IPS-15b (cell line): ENCODE data around the gene DHX16.
"Not testable (repeated sequence)": the region's sequence is repeated elsewhere in the genome, so short reads cannot be mapped to it uniquely, and the experiment has no call there.

ENCODE experiments used
- H3K27me3 ChIP-seq: one replicate; pipeline ENCODE4 v1.6.1; 2013; ENCODE audit warnings: low read length; ENCODE audit not compliant: control insufficient read depth, insufficient read depth
- H3K36me3 ChIP-seq: one replicate; pipeline ENCODE4 v1.6.1; 2013; ENCODE audit warnings: low read length; ENCODE audit not compliant: control insufficient read depth, insufficient read depth
- H3K4me1 ChIP-seq: one replicate; pipeline ENCODE4 v1.6.1; 2013; ENCODE audit warnings: mild to moderate bottlenecking, low read length; ENCODE audit not compliant: control insufficient read depth, insufficient read depth
- H3K4me3 ChIP-seq: one replicate; pipeline ENCODE4 v1.5.1; 2013; ENCODE audit warnings: low read depth, low read length
- H3K9ac ChIP-seq: one replicate; pipeline ENCODE4 v1.6.1; 2013; ENCODE audit warnings: low read depth, mild to moderate bottlenecking, low read length
- H3K9me3 ChIP-seq: one replicate; pipeline ENCODE4 v1.6.1; 2013; ENCODE audit warnings: mild to moderate bottlenecking, low read length; ENCODE audit not compliant: control insufficient read depth, insufficient read depth

DHX16 gene

DNA sequence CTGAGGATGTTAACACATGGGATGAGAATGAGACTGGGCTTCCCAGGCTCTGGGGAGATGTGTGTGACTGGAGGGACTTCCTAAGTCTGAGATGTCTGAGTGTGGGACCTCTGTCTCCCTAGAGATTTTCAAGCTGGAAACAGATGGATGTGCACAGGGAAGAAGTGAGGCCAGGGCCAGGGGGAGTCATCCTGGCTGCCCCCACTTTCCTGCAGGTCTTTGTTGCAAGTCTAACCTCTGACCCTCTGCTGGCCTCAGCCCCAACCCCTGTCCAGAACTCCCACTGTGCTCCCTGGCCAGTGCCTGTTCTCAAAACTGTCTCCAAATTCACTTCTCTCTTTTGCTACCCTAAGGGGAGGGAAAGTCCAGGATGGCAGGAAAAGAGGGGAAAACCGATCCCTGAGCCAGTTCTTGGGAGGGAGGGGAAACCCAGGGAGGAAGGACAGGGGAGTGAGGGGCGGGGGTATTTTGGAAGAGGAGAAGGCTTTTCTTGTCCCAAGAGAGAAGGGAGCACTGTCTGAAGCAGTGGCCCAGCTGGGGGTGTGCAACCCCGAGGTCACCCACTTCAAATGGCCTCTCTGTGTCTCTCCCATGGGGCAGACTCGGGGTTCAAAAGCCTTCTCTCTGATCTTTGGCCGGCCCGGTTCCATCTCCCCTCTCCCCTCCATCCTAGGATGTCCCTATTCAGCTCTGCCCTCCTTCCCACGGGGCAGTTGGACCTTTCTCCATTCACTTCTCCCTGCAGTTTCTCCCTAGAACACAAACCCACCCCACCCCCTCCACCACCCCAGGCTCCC lies 10.6 kb upstream of the DHX16 start:
- H3K9me3 ChIP-seq: no peaks in the 10 kb centered on the region
- peak overlapping the region; percentile 48 for H3K4me3 ChIP-seq
- H3K9ac ChIP-seq: peak overlapping the region; percentile 60
- H3K4me1 ChIP-seq: peaks cover 37% of the 10 kb centered on the region
- H3K27me3 ChIP-seq: no peaks in the 10 kb centered on the region
- H3K36me3 ChIP-seq: peaks cover 4% of the 10 kb centered on the region

DNA sequence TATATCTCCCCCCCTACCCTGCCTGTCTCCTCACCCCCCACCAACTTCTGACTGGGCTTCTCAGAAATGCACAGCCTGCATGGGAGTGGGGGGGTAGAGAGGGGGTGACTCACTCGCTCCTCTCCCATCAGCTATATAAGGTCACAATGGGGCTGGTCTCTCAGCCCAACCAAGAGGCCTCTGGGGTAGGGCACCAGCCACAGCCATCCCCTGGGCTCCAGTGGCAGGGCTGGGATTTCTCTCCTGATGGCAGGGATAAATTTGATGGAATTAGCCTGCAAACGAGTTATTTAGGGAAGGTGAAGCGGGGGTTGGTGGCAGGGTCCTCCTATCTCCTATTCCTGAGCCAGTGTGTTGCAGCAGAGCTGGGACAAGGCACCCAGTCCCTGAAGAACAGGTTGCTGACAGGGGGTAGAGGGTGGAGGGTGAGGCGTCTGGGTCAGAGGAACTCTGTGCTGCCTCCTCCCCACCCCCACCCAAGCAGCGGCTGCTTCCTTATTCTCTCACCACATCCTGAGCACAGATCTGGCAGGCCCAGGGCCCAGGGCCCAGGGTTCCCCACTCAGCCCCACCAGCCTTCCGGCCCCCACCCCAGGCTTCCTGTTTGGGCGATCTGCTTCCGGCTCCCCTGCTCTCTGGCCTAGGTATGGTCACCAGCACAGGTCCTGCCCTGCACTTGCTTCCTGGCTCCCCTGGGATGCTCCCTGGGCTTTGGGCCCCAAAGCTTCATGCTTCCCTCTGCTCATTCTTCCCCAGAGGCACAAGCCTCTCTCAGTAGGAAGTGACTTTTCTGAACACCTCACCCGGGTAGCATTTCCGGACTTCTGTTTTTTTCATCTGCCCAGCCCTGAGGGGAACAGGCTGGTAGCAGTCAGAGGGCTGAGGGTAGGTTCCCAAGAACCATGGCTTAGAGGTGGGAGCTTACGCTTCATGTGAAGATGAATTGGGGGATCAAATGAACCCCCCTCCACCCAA lies 9.6 kb upstream of the DHX16 start:
- Histone ChIP-seq H3K4me3 (peak overlapping the region; percentile 48), H3K9ac (peak overlapping the region; percentile 60), H3K4me1 (peaks cover 33% of the 10 kb centered on the region), H3K36me3 (peaks cover 4% of the 10 kb centered on the region), H3K27me3 (no peaks in the 10 kb centered on the region), H3K9me3 (no peaks in the 10 kb centered on the region)

DNA sequence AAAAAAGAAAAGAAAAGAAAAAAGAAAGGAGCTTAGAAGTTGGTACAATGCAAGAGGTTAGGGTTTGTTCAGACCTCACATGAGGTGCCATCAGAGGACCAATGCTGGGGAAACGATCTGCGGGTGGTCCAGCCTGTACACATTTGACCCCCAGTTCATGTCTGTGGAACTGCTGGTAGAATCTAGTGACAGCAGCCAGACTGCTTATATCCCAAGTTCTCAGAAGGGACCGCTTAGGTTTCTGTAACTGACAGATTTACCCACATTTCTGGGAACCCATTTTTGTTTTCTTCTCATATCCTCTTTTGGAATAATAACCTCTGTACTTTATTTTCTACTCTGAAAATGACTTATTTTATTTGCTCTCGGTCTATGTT lies 8.9 kb upstream of the DHX16 start:
- H3K9me3 ChIP-seq: no peaks in the 10 kb centered on the region
- H3K36me3 ChIP-seq: peaks cover 9% of the 10 kb centered on the region
- peaks cover 33% of the 10 kb centered on the region for H3K4me1 ChIP-seq
- H3K27me3 ChIP-seq: no peaks in the 10 kb centered on the region
- H3K4me3 ChIP-seq: peak overlapping the region; percentile 48
- no peak overlapping the region for H3K9ac ChIP-seq

DNA sequence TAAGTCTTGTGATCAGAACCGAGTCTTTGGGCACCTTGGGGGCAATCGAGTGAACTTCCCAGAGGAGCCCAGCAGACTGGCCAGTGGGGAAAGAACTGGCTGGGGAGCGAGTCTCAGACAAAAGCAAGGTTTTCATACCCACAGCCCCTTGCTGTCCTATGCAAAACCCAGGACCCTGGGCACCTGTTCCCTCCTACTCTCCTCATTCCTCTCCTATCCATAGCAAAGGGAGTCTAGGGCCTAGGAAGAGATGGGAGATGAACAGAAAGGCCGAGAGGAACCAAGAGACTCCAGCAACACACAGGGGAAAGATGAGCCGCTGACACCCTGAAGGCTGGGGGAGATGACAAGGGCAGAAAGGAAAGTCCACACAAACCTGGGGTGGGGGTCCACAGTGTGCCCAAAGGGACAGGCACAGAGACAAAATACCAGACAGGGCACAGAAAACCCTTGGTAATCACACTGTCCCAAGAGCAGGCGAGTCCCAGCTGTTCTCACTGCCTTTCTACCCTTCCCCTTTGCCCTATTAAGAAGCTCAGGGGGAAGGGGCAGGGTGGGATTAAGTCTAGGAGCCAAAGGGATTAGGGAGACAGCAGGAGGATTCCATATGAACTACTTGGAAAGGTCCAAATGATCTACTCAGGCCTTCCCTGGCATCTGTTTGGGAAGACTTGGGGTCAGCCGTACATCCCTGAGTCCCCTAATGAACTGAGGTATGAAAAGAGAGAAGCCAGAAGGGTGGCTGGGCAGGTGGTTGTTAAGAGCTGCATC lies 7.1 kb upstream of the DHX16 start:
- Histone ChIP-seq H3K27me3 (no peaks in the 10 kb centered on the region), H3K36me3 (peaks cover 11% of the 10 kb centered on the region), H3K9me3 (no peaks in the 10 kb centered on the region), H3K4me3 (peak overlapping the region; percentile 8), H3K4me1 (peaks cover 29% of the 10 kb centered on the region), H3K9ac (peak overlapping the region; percentile 2)

DNA sequence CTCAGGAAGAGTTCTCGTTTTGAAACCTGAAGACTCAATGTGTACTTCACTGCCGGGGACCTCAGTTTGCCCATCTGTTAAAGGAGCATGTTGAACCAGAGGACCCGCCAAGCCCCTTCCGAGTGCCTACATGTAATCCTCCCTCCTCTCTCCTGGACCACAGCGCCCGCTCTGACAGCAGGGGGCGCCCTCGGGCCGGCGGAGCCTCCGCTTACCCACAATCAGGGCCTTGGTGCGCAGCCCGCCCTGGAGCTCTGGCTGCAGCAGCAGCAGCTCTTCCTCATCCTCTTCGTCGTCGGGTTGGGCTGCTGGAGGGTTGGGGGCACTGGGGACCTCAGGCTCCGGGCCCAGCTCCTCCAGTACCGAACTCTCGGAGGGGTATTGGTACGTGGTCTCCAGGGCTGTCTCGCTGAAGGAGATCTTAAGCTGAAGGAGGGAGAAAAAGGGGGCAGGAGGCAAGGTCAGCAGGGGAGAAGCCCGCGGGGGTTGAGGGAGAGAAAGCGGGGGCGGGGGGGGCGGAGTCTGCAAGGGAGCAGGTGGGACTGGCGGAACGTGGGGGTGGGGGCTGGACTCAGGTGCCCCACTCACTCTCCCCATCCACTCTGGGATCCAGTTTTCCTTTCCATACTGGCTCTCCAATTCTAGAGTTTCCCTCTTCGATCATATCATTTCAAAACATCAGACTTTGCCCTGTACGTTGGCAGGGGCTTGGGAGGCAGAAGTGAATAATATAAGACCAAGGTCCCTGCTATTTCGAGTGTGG lies 6.3 kb upstream of the DHX16 start:
- peaks cover 26% of the 10 kb centered on the region for H3K4me1 ChIP-seq

DNA sequence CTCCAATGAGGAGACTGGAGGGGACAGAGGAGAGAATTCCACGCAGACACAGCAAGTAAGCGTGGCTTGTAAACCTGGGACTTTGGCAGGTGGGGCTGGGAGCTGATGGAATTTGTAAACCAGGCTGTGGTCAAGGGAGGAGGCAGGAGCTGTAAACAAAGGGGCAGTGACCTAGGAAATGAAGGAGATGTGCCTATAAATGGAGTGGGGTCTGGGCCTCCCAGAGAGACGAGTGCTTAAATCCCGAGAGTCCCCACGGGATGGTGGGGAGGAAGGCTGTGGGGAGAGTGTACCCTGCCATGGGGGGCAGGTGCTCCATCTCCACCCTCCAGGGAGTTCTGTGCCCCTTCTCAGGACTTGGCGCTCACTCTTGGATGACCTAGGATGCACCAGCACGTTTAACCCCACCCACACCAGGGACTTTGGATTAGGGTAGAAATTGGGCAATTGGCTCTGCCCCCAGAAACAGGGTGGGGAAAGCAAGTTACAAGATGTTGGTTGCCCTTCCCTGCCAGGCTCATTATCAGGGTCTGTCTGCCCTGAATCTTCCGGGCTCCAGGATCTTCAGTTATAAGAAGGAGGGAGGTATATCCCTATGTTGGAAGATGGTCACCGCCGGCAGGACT lies 4.0 kb upstream of the DHX16 start:
- peaks cover 9% of the 10 kb centered on the region for H3K4me1 ChIP-seq

More for the DNA sequence above, 6.3 kb upstream of the DHX16 start:
- Histone ChIP-seq H3K9ac (no peak overlapping the region), H3K9me3 (no peaks in the 10 kb centered on the region), H3K4me3 (peak overlapping the region; percentile 27), H3K27me3 (no peaks in the 10 kb centered on the region), H3K36me3 (peaks cover 11% of the 10 kb centered on the region)

DNA sequence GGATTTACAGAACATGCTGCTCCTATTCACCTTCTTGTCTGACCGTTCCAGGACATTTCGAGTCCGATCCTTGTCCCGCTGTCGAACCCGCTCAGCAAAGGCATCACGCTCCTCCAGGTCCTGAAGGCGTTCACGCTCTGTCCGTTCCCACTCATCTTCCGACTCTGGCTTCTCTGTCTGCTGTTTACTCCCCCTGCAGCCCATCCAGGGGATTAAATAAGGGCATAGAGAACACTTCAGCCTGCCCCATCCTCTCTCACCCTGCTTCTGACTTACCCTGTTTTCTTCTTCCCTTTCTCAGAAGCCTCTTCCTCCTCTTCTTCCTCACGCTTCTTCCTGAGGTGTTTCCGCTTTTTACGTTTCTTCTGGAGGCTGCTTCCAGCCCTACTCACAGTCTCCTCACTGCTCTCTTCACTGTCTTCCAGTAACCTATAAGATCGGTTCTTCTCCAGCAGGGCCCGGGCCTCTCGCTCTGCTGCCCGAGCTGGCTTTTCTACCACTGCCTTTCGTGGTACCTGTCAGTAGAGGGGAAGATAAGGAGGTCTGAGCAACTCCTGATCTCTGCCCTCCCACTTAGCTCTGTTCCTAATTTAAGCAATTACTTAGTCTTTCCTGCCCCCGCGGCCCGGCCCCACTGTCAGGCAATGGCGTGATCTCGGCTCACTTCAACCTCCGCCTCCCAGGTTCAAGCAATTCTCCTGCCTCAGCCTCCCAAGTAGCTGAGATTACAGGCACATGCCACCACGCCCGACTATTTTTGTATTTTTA lies 1.9 kb downstream of the DHX16 start:
- Histone ChIP-seq H3K4me1 (no peaks in the 10 kb centered on the region), H3K9me3 (no peaks in the 10 kb centered on the region), H3K36me3 (peaks cover 8% of the 10 kb centered on the region), H3K27me3 (no peaks in the 10 kb centered on the region), H3K9ac (no peak overlapping the region), H3K4me3 (no peak overlapping the region)

More for the DNA sequence above, 4.0 kb upstream of the DHX16 start:
- H3K9ac ChIP-seq: no peak overlapping the region
- H3K36me3 ChIP-seq: peaks cover 11% of the 10 kb centered on the region
- no peak overlapping the region for H3K4me3 ChIP-seq
- H3K27me3 ChIP-seq: no peaks in the 10 kb centered on the region
- no peaks in the 10 kb centered on the region for H3K9me3 ChIP-seq

DNA sequence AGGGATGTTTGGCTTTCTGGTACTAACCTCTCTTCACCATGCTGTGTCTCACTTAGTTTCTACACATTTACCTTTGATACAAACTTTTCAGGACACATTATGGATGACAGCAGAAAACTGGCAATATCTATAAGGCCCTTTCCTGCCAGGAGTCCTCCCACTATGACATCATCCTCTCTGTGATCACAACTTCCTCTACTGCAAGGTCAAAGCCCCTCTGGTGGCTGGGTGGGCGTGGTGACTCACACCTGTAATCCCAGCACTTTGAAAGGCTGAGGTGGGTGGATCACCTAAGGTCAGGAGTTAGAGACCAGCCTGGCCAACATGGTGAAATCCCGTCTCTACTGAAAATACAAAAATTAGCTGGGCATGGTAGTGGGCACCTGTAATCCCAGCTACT lies 6.5 kb downstream of the DHX16 start:
- H3K4me3 ChIP-seq, H3K9me3 ChIP-seq, H3K9ac ChIP-seq, H3K4me1 ChIP-seq, H3K27me3 ChIP-seq: not testable (repeated sequence)
- peaks cover 32% of the 10 kb centered on the region for H3K36me3 ChIP-seq

DNA sequence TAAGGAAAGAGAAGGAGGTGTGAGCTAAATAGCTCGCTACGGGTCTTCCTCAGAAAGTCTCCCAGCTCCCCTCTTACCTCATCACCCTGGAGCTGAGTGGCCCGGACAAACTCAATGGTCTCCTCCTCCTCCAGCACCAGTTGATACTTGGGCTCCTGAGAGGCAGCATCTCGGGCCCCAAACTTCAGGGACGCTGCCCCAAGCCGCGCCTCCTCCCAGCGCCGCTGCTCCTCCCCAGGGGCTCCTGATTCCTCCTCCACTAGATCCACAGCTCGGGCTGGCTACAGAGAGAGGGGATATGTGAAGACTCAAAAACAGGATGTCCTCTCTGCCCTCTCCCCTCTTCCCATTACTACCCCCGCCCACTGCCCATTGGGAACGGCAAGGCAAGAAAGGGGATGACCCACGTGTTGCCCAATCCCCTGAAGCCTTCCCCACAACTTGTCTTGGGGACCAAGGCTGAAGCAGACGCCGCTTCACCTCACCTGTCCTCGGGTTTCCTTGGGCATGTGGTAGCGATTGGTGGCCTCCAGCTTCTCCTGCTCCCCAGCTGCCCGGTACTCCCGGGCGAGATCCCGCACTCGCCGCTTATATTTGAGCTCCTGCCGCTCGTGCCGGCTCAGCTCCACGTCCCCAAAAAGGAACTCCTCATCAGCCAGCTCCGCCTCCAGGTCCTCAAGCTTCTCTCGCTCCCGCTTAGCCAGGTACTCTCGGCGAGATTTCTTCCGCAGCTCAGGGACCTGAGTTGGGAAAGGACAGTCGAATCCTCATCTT lies 7.6 kb downstream of the DHX16 start:
- no peak overlapping the region for H3K4me3 ChIP-seq
- H3K4me1 ChIP-seq: no peaks in the 10 kb centered on the region
- peaks cover 28% of the 10 kb centered on the region for H3K36me3 ChIP-seq
- no peaks in the 10 kb centered on the region for H3K9me3 ChIP-seq
- no peak overlapping the region for H3K9ac ChIP-seq
- no peaks in the 10 kb centered on the region for H3K27me3 ChIP-seq

DNA sequence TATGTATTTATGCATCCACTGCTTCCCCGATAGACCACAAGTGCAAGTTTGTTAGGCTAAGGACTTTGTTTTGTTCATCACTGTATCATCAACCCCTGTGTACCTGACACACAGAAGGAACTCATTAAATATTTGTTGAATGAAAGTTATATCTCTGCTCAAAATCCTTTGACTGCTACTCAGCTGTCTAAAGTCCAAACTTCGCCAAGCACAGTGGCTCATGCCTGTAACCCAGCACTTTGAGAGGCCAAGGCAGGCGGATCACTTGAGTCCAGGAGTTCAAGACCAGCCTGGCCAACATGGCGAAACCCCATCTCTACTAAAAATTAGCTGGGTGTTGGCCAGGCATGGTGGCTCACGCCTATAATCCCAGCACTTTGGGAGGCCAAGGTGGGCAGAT lies 14.9 kb downstream of the DHX16 start:
- not testable (repeated sequence) for H3K4me3 ChIP-seq, H3K9ac ChIP-seq, H3K27me3 ChIP-seq, H3K9me3 ChIP-seq, H3K4me1 ChIP-seq
- H3K36me3 ChIP-seq: peaks cover 51% of the 10 kb centered on the region
